Neural cell (in vitro differentiated cells): ENCODE measurements around the gene TPPP. TPM values are rescaled to one million over a fixed set of nuclear protein-coding genes. Genes with fewer than 3 reads are reported as not detected.
"Not testable (repeated sequence)": the region's sequence is repeated elsewhere in the genome, so short reads cannot be mapped to it uniquely, and the experiment has no call there.

Experiments used
- H2AFZ ChIP-seq: fragments of 200-600, 300-800 bp; sonication (generic), shearing (Covaris generic); 2 replicates; pipeline ENCODE4 v1.6.0; 2014; ENCODE audit warnings: low read depth, mild to moderate bottlenecking, antibody characterized with exemption, low read length, moderate library complexity
- H3F3A ChIP-seq: fragments of 200-600 bp; shearing (Covaris generic); 2 replicates; pipeline ENCODE4 v1.6.1; 2016; ENCODE audit warnings: mild to moderate bottlenecking, moderate library complexity, mixed read lengths, antibody characterized with exemption, low read length; ENCODE audit not compliant: insufficient read depth, poor library complexity, severe bottlenecking
- H3K27ac ChIP-seq: fragments of 200-600, 300-800 bp; sonication (generic), shearing (Covaris generic); 2 replicates; pipeline ENCODE4 v1.5.1; 2014; ENCODE audit warnings: mild to moderate bottlenecking, low read length, moderate library complexity
- H3K27me3 ChIP-seq: fragments of 300-800, 200-600 bp; sonication (generic), shearing (Covaris generic); 2 replicates; pipeline ENCODE4 v1.6.0; 2014; ENCODE audit warnings: mild to moderate bottlenecking, low read depth, low read length, moderate library complexity; ENCODE audit not compliant: insufficient read depth
- H3K36me3 ChIP-seq: fragments of 300-800, 200-600 bp; sonication (generic), shearing (Covaris generic); 2 replicates; pipeline ENCODE4 v1.5.1; 2014; ENCODE audit warnings: mild to moderate bottlenecking, antibody characterized with exemption, low read length, moderate library complexity; ENCODE audit not compliant: insufficient read depth
- H3K4me2 ChIP-seq: fragments of 300-800, 200-600 bp; sonication (generic), shearing (Covaris generic); 2 replicates; pipeline ENCODE4 v1.6.0; 2014; ENCODE audit warnings: mild to moderate bottlenecking, low read length
- H3K4me3 ChIP-seq: fragments of 300-800, 200-600 bp; sonication (generic), shearing (Covaris generic); 2 replicates; pipeline ENCODE4 v1.5.1; 2014; ENCODE audit warnings: mild to moderate bottlenecking, low read length, moderate library complexity
- H3K79me2 ChIP-seq: fragments of 200-600 bp; shearing (Covaris generic); replicated peaks from 2 replicates; pipeline ENCODE4 v1.6.0; 2014; ENCODE audit warnings: mild to moderate bottlenecking, low read length, moderate library complexity; ENCODE audit not compliant: insufficient read depth
- H3K9ac ChIP-seq: fragments of 300-800, 200-600 bp; sonication (generic), shearing (Covaris generic); 2 replicates; pipeline ENCODE4 v1.6.1; 2016; ENCODE audit warnings: mild to moderate bottlenecking, low read length, mixed read lengths
- H3K9me2 ChIP-seq: fragments of 200-600 bp; shearing (Covaris generic); 2 replicates; pipeline ENCODE4 v1.6.1; 2016; ENCODE audit warnings: mild to moderate bottlenecking, low read length, mixed read lengths; ENCODE audit not compliant: insufficient read depth
- H3K9me3 ChIP-seq: fragments of 200-600, 300-800 bp; sonication (generic), shearing (Covaris generic); 2 replicates; pipeline ENCODE4 v1.6.1; 2016; ENCODE audit warnings: mild to moderate bottlenecking, mixed run types, low read length, moderate library complexity, mixed read lengths
- H4K20me1 ChIP-seq: fragments of 200-600 bp; shearing (Covaris generic); 2 replicates; pipeline ENCODE4 v1.6.1; 2016; ENCODE audit warnings: mild to moderate bottlenecking, mixed run types; ENCODE audit not compliant: insufficient read depth
- EP300 ChIP-seq: fragments of 450-650 bp; conservative IDR thresholded peaks from 2 replicates; pipeline ENCODE4 v1.6.1; 2014; ENCODE audit warnings: antibody characterized with exemption, mild to moderate bottlenecking, moderate library complexity; ENCODE audit not compliant: poor library complexity, severe bottlenecking
- EZH2 ChIP-seq: fragments of 200-600, 300-800 bp; shearing (Covaris generic), sonication (generic); IDR thresholded peaks from 2 replicates; pipeline ENCODE4 v1.6.1; 2014; ENCODE audit warnings: antibody characterized with exemption, low read length, borderline replicate concordance, mild to moderate bottlenecking; ENCODE audit not compliant: insufficient read depth, poor library complexity, severe bottlenecking
- MXI1 ChIP-seq: fragments of 450-650 bp; conservative IDR thresholded peaks from 2 replicates; pipeline ENCODE4 v1.6.1; 2014; ENCODE audit warnings: antibody characterized with exemption, mild to moderate bottlenecking; ENCODE audit not compliant: poor library complexity, severe bottlenecking
- POLR2AphosphoS5 ChIP-seq: IDR thresholded peaks from 2 replicates; pipeline ENCODE4 v1.6.1; 2012
- RAD21 ChIP-seq: fragments of 450-650 bp; conservative IDR thresholded peaks from 2 replicates; pipeline ENCODE4 v1.6.1; 2014; ENCODE audit warnings: antibody characterized with exemption, mild to moderate bottlenecking, moderate library complexity
- SMC3 ChIP-seq: fragments of 450-650 bp; conservative IDR thresholded peaks from 2 replicates; pipeline ENCODE4 v1.6.1; 2014; ENCODE audit warnings: antibody characterized with exemption, mild to moderate bottlenecking, moderate library complexity; ENCODE audit not compliant: poor library complexity
- TAF1 ChIP-seq: IDR thresholded peaks from 2 replicates; pipeline ENCODE4 v1.6.1; 2012; ENCODE audit warnings: low read depth
- polyA plus RNA-seq: library from polyadenylated mRNA; depleted of rRNA; stranded (reverse); fragments of >200 nt; gene quantifications from 2 replicates; pipeline ENCODE4 v1.2.3, GENCODE V29; 2014
- TF ChIP-seq, protein P1 (sequence below): IDR thresholded peaks from 2 replicates; pipeline ENCODE4 v1.6.1; 2012; ENCODE audit warnings: borderline replicate concordance
- TF ChIP-seq, protein P2 (sequence below): fragments of 450-650 bp; IDR thresholded peaks from 2 replicates; pipeline ENCODE4 v1.5.1; 2014; ENCODE audit warnings: antibody characterized with exemption, mild to moderate bottlenecking, moderate library complexity; ENCODE audit not compliant: poor library complexity, severe bottlenecking

The TPPP gene
- polyA plus RNA-seq, 1 donor from 2014 or later: 9.9 TPM

DNA sequence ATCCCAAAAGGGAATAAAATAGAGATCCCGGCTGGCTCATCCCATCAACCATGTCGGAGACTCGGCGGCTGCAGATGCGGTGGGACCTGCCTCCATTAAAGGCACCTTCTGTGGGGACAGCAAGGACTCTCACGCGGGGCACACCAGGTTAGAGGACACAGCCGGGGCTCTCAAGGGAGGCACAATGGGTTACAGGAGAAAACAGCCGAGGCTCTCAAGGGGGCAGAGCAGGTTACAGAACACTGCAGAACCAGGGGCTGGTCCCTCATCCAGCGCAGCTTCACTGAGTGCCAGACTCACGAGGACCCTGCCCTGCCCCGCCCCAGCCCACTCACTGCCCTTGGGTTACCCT lies 7.0 kb downstream of the TPPP start:
- not testable (repeated sequence) for H3K36me3 ChIP-seq, H3K9me3 ChIP-seq, H3K9me2 ChIP-seq, H4K20me1 ChIP-seq, H3K4me3 ChIP-seq, H3K27me3 ChIP-seq, H3K9ac ChIP-seq, H3K4me2 ChIP-seq, H2AFZ ChIP-seq, H3F3A ChIP-seq, H3K27ac ChIP-seq, H3K79me2 ChIP-seq

DNA sequence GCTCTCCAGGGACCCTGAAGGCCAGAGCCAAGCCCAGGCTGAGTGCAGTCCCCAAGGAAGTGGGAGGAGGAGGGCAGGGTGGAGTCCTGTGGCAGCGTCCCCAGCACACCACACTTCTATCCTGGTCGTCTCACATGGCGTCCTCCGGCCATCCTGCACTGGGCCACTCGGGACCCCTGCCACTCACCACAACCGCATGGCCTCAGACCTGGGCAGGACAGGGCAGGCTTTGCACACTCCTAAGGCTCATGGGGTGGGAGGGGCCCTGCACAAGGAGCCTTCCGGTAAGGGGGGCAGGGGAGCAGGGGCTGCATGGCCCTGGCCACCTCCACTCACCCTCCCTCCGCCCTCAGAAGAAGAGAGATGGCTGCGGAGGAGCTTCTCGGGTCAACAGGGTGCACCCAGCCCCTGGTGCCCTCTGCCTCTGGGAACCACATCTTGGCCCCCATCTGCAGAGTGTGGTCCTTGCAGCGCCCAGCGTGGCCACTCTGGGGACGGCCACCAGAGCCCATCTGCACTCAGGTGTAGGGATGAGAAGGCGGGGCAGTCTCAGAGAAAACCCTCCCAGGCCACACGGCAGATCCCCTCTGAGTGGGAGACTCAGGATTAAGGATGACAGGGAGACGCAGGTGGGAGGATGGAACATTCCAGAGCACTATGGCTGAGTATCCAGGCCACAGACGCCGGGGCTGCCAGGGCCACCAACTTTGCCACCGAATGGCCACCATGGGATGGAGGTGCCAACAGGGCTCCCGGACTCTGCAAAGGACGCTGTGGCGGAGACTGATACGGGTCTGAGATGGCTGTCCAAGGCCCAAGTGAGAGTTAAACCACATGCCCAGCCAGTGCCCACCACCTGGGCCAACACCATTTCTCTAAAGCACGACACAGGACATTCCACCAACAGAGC lies 7.6 kb downstream of the TPPP start:
- no peaks in the 10 kb centered on the region for H3F3A ChIP-seq
- H3K27ac ChIP-seq: no peak overlapping the region
- no peaks in the 10 kb centered on the region for H3K79me2 ChIP-seq
- no peak overlapping the region for H2AFZ ChIP-seq
- H3K9me2 ChIP-seq: no peaks in the 10 kb centered on the region
- no peaks in the 10 kb centered on the region for H3K27me3 ChIP-seq
- H3K4me3 ChIP-seq: no peak overlapping the region
- H3K9me3 ChIP-seq: no peaks in the 10 kb centered on the region
- no peaks in the 10 kb centered on the region for H4K20me1 ChIP-seq
- H3K36me3 ChIP-seq: no peaks in the 10 kb centered on the region
- no peak overlapping the region for H3K4me2 ChIP-seq
- no peak overlapping the region for H3K9ac ChIP-seq
- TF ChIP-seq TAF1 (no peak), MXI1 (no peak), EZH2 (no peak), EP300 (no peak), POLR2AphosphoS5 (no peak), RAD21 (no peak), SMC3 (no peak)
- TF ChIP-seq, protein P1, sequence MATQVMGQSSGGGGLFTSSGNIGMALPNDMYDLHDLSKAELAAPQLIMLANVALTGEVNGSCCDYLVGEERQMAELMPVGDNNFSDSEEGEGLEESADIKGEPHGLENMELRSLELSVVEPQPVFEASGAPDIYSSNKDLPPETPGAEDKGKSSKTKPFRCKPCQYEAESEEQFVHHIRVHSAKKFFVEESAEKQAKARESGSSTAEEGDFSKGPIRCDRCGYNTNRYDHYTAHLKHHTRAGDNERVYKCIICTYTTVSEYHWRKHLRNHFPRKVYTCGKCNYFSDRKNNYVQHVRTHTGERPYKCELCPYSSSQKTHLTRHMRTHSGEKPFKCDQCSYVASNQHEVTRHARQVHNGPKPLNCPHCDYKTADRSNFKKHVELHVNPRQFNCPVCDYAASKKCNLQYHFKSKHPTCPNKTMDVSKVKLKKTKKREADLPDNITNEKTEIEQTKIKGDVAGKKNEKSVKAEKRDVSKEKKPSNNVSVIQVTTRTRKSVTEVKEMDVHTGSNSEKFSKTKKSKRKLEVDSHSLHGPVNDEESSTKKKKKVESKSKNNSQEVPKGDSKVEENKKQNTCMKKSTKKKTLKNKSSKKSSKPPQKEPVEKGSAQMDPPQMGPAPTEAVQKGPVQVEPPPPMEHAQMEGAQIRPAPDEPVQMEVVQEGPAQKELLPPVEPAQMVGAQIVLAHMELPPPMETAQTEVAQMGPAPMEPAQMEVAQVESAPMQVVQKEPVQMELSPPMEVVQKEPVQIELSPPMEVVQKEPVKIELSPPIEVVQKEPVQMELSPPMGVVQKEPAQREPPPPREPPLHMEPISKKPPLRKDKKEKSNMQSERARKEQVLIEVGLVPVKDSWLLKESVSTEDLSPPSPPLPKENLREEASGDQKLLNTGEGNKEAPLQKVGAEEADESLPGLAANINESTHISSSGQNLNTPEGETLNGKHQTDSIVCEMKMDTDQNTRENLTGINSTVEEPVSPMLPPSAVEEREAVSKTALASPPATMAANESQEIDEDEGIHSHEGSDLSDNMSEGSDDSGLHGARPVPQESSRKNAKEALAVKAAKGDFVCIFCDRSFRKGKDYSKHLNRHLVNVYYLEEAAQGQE: no peak
- TF ChIP-seq, protein P2, sequence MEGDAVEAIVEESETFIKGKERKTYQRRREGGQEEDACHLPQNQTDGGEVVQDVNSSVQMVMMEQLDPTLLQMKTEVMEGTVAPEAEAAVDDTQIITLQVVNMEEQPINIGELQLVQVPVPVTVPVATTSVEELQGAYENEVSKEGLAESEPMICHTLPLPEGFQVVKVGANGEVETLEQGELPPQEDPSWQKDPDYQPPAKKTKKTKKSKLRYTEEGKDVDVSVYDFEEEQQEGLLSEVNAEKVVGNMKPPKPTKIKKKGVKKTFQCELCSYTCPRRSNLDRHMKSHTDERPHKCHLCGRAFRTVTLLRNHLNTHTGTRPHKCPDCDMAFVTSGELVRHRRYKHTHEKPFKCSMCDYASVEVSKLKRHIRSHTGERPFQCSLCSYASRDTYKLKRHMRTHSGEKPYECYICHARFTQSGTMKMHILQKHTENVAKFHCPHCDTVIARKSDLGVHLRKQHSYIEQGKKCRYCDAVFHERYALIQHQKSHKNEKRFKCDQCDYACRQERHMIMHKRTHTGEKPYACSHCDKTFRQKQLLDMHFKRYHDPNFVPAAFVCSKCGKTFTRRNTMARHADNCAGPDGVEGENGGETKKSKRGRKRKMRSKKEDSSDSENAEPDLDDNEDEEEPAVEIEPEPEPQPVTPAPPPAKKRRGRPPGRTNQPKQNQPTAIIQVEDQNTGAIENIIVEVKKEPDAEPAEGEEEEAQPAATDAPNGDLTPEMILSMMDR: no peak
